Neural progenitor cell (in vitro differentiated cells): ENCODE data around the gene TRIM31.
"Not testable (repeated sequence)": the region's sequence is repeated elsewhere in the genome, so short reads cannot be mapped to it uniquely, and the experiment has no call there.

Experiments used
- EZH2phosphoT487 ChIP-seq: fragments of 200-600 bp; sonication (generic); IDR thresholded peaks from 2 replicates; pipeline ENCODE4 v1.6.1; 2017; ENCODE audit warnings: antibody characterized with exemption
- TF ChIP-seq, protein P1 (sequence below): fragments of 200-600 bp; sonication (generic); IDR thresholded peaks from 2 replicates; pipeline ENCODE4 v1.5.1; 2017; ENCODE audit warnings: antibody characterized with exemption, mild to moderate bottlenecking

DNA sequence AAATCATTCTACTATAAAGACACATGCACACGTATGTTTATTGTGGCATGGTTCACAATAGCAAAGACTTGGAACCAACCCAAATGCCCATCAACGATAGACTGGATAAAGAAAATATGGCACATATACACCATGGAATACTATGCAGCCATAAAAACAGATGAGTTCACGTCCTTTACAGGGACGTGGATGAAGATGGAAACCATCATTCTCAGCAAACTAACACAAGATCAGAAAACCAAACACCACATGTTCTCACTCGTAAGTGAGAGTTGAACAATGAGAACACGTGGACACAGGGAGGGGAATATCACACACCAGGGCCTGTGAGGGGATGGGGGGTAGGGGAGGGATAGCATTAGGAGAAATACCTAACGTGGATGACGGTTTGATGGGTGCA lies 27.4 kb upstream of the TRIM31 start:
- TF ChIP-seq, protein P1, sequence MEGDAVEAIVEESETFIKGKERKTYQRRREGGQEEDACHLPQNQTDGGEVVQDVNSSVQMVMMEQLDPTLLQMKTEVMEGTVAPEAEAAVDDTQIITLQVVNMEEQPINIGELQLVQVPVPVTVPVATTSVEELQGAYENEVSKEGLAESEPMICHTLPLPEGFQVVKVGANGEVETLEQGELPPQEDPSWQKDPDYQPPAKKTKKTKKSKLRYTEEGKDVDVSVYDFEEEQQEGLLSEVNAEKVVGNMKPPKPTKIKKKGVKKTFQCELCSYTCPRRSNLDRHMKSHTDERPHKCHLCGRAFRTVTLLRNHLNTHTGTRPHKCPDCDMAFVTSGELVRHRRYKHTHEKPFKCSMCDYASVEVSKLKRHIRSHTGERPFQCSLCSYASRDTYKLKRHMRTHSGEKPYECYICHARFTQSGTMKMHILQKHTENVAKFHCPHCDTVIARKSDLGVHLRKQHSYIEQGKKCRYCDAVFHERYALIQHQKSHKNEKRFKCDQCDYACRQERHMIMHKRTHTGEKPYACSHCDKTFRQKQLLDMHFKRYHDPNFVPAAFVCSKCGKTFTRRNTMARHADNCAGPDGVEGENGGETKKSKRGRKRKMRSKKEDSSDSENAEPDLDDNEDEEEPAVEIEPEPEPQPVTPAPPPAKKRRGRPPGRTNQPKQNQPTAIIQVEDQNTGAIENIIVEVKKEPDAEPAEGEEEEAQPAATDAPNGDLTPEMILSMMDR, result not testable (repeated sequence)
- not testable (repeated sequence) for TF ChIP-seq EZH2phosphoT487
